ENCODE data around the gene ALOX12B. TPM values are rescaled to one million over a fixed set of nuclear protein-coding genes. Genes with fewer than 3 reads are reported as not detected.

ALOX12B gene
- total and polyA plus RNA-seq, 2 of the 13 experiments (the other 11 are each of a cell fraction or from before 2014, with no cell fraction given) = 0.13 TPM; not detected in 1

DNA sequence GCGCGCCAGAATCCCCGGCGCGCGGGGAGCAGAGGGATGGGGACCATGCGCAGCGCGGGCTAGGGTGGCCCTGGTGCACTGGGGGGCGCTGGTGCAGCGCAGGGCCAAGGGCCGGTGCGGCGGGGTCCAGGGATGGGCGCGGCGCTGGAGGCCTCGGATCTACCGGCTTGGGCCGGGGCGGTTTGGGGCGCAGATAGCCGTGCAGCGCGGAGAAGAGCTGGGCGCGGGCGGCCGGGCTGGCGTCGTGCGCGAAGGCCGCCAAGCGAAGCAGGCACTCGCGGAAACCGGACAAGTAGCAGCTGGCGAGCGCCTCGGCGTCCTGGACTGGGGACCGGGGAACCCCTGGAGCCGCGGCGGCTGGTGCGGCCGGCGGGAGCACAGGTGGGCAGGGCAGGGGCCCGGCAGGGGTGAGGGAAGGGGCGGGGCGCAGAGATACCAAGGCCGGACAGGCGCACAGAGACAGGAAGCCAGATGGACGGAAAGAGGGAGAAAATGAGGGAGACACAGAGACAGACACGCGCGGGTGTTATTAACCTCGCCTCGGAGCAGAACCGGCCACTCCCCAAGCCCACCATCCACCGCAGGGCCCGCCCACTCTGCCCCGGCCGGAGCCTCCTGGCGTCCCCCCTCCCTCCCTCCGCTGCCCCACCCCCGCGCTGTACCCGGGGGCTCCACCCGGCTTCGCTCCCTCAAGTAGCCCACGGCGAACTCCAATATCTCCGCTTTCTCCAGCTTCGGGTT lies 34.3 kb upstream of the ALOX12B start (continued):
- 0 out of 2 replicates have a peak, but pooled peaks have one; percentile 24 for TF ChIP-seq TBX2 (CRISPR knock-in tag; IDR thresholded peaks at IDR 0.05; ENCODE audit: borderline replicate concordance)
- TF ChIP-seq XRCC5 (optimal IDR thresholded peaks at IDR 0.05; ENCODE audit: low read length) = peak; percentile 33
- no peak for TF ChIP-seq ZNF7 (CRISPR knock-in tag; IDR thresholded peaks at IDR 0.05)
- peak; percentile 56 for TF ChIP-seq HNRNPLL (IDR thresholded peaks at IDR 0.05; ENCODE audit: low read depth, low read length, poor library complexity, severe bottlenecking)
- TF ChIP-seq, protein P1, sequence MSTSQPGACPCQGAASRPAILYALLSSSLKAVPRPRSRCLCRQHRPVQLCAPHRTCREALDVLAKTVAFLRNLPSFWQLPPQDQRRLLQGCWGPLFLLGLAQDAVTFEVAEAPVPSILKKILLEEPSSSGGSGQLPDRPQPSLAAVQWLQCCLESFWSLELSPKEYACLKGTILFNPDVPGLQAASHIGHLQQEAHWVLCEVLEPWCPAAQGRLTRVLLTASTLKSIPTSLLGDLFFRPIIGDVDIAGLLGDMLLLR (CRISPR knock-in tag; IDR thresholded peaks at IDR 0.05) = 0 out of 2 replicates have a peak, but pooled peaks have one; percentile 54
- TF ChIP-seq MYC (CRISPR knock-in tag; IDR thresholded peaks at IDR 0.05; ENCODE audit: borderline replicate concordance) = peak; percentile 67; the same call in 1 of the 2 replicates
- TF ChIP-seq CCDC6 (CRISPR knock-in tag; IDR thresholded peaks at IDR 0.05) = peak; percentile 71; the same call in 1 of the 2 replicates
- TF ChIP-seq ARNT2 (CRISPR knock-in tag; IDR thresholded peaks at IDR 0.05; ENCODE audit: low read depth) = peak; percentile 29; the same call in 1 of the 2 replicates
- TF ChIP-seq SAFB2 (CRISPR knock-in tag; IDR thresholded peaks at IDR 0.05; ENCODE audit: borderline replicate concordance, low read depth) = no peak
- no peak for TF ChIP-seq ATF7 (IDR thresholded peaks at IDR 0.05)
- TF ChIP-seq ATF7 (CRISPR knock-in tag; IDR thresholded peaks at IDR 0.05) = no peak
- 0 out of 2 replicates have a peak, but pooled peaks have one; percentile 43 for TF ChIP-seq ARNTL (CRISPR knock-in tag; IDR thresholded peaks at IDR 0.05)
- TF ChIP-seq ZBTB42 (CRISPR knock-in tag; IDR thresholded peaks at IDR 0.05) = peak; percentile 67; the same call in 1 of the 2 replicates
- TF ChIP-seq SMAD9 (CRISPR knock-in tag; IDR thresholded peaks at IDR 0.05) = no peak
- no peak for TF ChIP-seq ZNF883 (CRISPR knock-in tag; IDR thresholded peaks at IDR 0.05; ENCODE audit: not compliant biosample characterization)
- no peak for TF ChIP-seq SOX13 (IDR thresholded peaks at IDR 0.05)
- no peak for TF ChIP-seq SOX13 (CRISPR knock-in tag; conservative IDR thresholded peaks at IDR 0.05 in 1 of 2, IDR thresholded peaks at IDR 0.05 in 1 of 2)
- TF ChIP-seq AGO1 (IDR thresholded peaks at IDR 0.05; ENCODE audit: low read depth, low read length, poor library complexity, severe bottlenecking) = peak; percentile 50
- peak; percentile 41; the same call in 1 of the 2 replicates for TF ChIP-seq FOXC1 (CRISPR knock-in tag; IDR thresholded peaks at IDR 0.05; ENCODE audit: borderline replicate concordance)
- TF ChIP-seq HDAC2 (CRISPR knock-in tag; IDR thresholded peaks at IDR 0.05) = peak; percentile 31; the same call in 1 of the 2 replicates
- TF ChIP-seq, protein P2, sequence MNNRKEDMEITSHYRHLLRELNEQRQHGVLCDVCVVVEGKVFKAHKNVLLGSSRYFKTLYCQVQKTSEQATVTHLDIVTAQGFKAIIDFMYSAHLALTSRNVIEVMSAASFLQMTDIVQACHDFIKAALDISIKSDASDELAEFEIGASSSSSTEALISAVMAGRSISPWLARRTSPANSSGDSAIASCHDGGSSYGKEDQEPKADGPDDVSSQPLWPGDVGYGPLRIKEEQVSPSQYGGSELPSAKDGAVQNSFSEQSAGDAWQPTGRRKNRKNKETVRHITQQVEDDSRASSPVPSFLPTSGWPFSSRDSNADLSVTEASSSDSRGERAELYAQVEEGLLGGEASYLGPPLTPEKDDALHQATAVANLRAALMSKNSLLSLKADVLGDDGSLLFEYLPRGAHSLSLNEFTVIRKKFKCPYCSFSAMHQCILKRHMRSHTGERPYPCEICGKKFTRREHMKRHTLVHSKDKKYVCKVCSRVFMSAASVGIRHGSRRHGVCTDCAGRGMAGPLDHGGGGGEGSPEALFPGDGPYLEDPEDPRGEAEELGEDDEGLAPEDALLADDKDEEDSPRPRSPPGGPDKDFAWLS (CRISPR knock-in tag; IDR thresholded peaks at IDR 0.05; ENCODE audit: borderline replicate concordance) = no peak
- TF ChIP-seq, protein P3, sequence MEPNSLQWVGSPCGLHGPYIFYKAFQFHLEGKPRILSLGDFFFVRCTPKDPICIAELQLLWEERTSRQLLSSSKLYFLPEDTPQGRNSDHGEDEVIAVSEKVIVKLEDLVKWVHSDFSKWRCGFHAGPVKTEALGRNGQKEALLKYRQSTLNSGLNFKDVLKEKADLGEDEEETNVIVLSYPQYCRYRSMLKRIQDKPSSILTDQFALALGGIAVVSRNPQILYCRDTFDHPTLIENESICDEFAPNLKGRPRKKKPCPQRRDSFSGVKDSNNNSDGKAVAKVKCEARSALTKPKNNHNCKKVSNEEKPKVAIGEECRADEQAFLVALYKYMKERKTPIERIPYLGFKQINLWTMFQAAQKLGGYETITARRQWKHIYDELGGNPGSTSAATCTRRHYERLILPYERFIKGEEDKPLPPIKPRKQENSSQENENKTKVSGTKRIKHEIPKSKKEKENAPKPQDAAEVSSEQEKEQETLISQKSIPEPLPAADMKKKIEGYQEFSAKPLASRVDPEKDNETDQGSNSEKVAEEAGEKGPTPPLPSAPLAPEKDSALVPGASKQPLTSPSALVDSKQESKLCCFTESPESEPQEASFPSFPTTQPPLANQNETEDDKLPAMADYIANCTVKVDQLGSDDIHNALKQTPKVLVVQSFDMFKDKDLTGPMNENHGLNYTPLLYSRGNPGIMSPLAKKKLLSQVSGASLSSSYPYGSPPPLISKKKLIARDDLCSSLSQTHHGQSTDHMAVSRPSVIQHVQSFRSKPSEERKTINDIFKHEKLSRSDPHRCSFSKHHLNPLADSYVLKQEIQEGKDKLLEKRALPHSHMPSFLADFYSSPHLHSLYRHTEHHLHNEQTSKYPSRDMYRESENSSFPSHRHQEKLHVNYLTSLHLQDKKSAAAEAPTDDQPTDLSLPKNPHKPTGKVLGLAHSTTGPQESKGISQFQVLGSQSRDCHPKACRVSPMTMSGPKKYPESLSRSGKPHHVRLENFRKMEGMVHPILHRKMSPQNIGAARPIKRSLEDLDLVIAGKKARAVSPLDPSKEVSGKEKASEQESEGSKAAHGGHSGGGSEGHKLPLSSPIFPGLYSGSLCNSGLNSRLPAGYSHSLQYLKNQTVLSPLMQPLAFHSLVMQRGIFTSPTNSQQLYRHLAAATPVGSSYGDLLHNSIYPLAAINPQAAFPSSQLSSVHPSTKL (CRISPR knock-in tag; IDR thresholded peaks at IDR 0.05) = peak; percentile 17; the same call in 1 of the 2 replicates
- TF ChIP-seq ZFX (CRISPR knock-in tag; IDR thresholded peaks at IDR 0.05; ENCODE audit: low read depth) = peak; percentile 74

Data from HepG2 (cell line).